Neural cell (in vitro differentiated cells): ENCODE measurements around the gene S100A1. TPM values are rescaled to one million over a fixed set of nuclear protein-coding genes. Genes with fewer than 3 reads are reported as not detected.

Experiments used
- H2AFZ ChIP-seq: fragments of 200-600, 300-800 bp; sonication (generic), shearing (Covaris generic); 2 replicates; pipeline ENCODE4 v1.6.0; 2014; ENCODE audit warnings: low read depth, mild to moderate bottlenecking, antibody characterized with exemption, low read length, moderate library complexity
- H3F3A ChIP-seq: fragments of 200-600 bp; shearing (Covaris generic); 2 replicates; pipeline ENCODE4 v1.6.1; 2016; ENCODE audit warnings: mild to moderate bottlenecking, moderate library complexity, mixed read lengths, antibody characterized with exemption, low read length; ENCODE audit not compliant: insufficient read depth, poor library complexity, severe bottlenecking
- H3K27ac ChIP-seq: fragments of 200-600, 300-800 bp; sonication (generic), shearing (Covaris generic); 2 replicates; pipeline ENCODE4 v1.5.1; 2014; ENCODE audit warnings: mild to moderate bottlenecking, low read length, moderate library complexity
- H3K27me3 ChIP-seq: fragments of 300-800, 200-600 bp; sonication (generic), shearing (Covaris generic); 2 replicates; pipeline ENCODE4 v1.6.0; 2014; ENCODE audit warnings: mild to moderate bottlenecking, low read depth, low read length, moderate library complexity; ENCODE audit not compliant: insufficient read depth
- H3K36me3 ChIP-seq: fragments of 300-800, 200-600 bp; sonication (generic), shearing (Covaris generic); 2 replicates; pipeline ENCODE4 v1.5.1; 2014; ENCODE audit warnings: mild to moderate bottlenecking, antibody characterized with exemption, low read length, moderate library complexity; ENCODE audit not compliant: insufficient read depth
- H3K4me2 ChIP-seq: fragments of 300-800, 200-600 bp; sonication (generic), shearing (Covaris generic); 2 replicates; pipeline ENCODE4 v1.6.0; 2014; ENCODE audit warnings: mild to moderate bottlenecking, low read length
- H3K4me3 ChIP-seq: fragments of 300-800, 200-600 bp; sonication (generic), shearing (Covaris generic); 2 replicates; pipeline ENCODE4 v1.5.1; 2014; ENCODE audit warnings: mild to moderate bottlenecking, low read length, moderate library complexity
- H3K79me2 ChIP-seq: fragments of 200-600 bp; shearing (Covaris generic); replicated peaks from 2 replicates; pipeline ENCODE4 v1.6.0; 2014; ENCODE audit warnings: mild to moderate bottlenecking, low read length, moderate library complexity; ENCODE audit not compliant: insufficient read depth
- H3K9ac ChIP-seq: fragments of 300-800, 200-600 bp; sonication (generic), shearing (Covaris generic); 2 replicates; pipeline ENCODE4 v1.6.1; 2016; ENCODE audit warnings: mild to moderate bottlenecking, low read length, mixed read lengths
- H3K9me2 ChIP-seq: fragments of 200-600 bp; shearing (Covaris generic); 2 replicates; pipeline ENCODE4 v1.6.1; 2016; ENCODE audit warnings: mild to moderate bottlenecking, low read length, mixed read lengths; ENCODE audit not compliant: insufficient read depth
- H3K9me3 ChIP-seq: fragments of 200-600, 300-800 bp; sonication (generic), shearing (Covaris generic); 2 replicates; pipeline ENCODE4 v1.6.1; 2016; ENCODE audit warnings: mild to moderate bottlenecking, mixed run types, low read length, moderate library complexity, mixed read lengths
- H4K20me1 ChIP-seq: fragments of 200-600 bp; shearing (Covaris generic); 2 replicates; pipeline ENCODE4 v1.6.1; 2016; ENCODE audit warnings: mild to moderate bottlenecking, mixed run types; ENCODE audit not compliant: insufficient read depth
- CTCF ChIP-seq: fragments of 450-650 bp; IDR thresholded peaks from 2 replicates; pipeline ENCODE4 v1.5.1; 2014; ENCODE audit warnings: antibody characterized with exemption, mild to moderate bottlenecking, moderate library complexity; ENCODE audit not compliant: poor library complexity, severe bottlenecking
- EP300 ChIP-seq: fragments of 450-650 bp; conservative IDR thresholded peaks from 2 replicates; pipeline ENCODE4 v1.6.1; 2014; ENCODE audit warnings: antibody characterized with exemption, mild to moderate bottlenecking, moderate library complexity; ENCODE audit not compliant: poor library complexity, severe bottlenecking
- EZH2 ChIP-seq: fragments of 200-600, 300-800 bp; shearing (Covaris generic), sonication (generic); IDR thresholded peaks from 2 replicates; pipeline ENCODE4 v1.6.1; 2014; ENCODE audit warnings: antibody characterized with exemption, low read length, borderline replicate concordance, mild to moderate bottlenecking; ENCODE audit not compliant: insufficient read depth, poor library complexity, severe bottlenecking
- MXI1 ChIP-seq: fragments of 450-650 bp; conservative IDR thresholded peaks from 2 replicates; pipeline ENCODE4 v1.6.1; 2014; ENCODE audit warnings: antibody characterized with exemption, mild to moderate bottlenecking; ENCODE audit not compliant: poor library complexity, severe bottlenecking
- POLR2AphosphoS5 ChIP-seq: IDR thresholded peaks from 2 replicates; pipeline ENCODE4 v1.6.1; 2012
- RAD21 ChIP-seq: fragments of 450-650 bp; conservative IDR thresholded peaks from 2 replicates; pipeline ENCODE4 v1.6.1; 2014; ENCODE audit warnings: antibody characterized with exemption, mild to moderate bottlenecking, moderate library complexity
- REST ChIP-seq: IDR thresholded peaks from 2 replicates; pipeline ENCODE4 v1.6.1; 2012; ENCODE audit warnings: borderline replicate concordance
- SMC3 ChIP-seq: fragments of 450-650 bp; conservative IDR thresholded peaks from 2 replicates; pipeline ENCODE4 v1.6.1; 2014; ENCODE audit warnings: antibody characterized with exemption, mild to moderate bottlenecking, moderate library complexity; ENCODE audit not compliant: poor library complexity
- TAF1 ChIP-seq: IDR thresholded peaks from 2 replicates; pipeline ENCODE4 v1.6.1; 2012; ENCODE audit warnings: low read depth
- polyA plus RNA-seq: library from polyadenylated mRNA; depleted of rRNA; stranded (reverse); fragments of >200 nt; gene quantifications from 2 replicates; pipeline ENCODE4 v1.2.3, GENCODE V29; 2014

The S100A1 gene
- polyA plus RNA-seq, 1 donor from 2014 or later: not detected

- Histone ChIP-seq H3K4me3 (no peak overlapping the region), H3K9ac (no peak overlapping the region), H3K27me3 (no peaks in the 10 kb centered on the region)
Measured at GRCh38 chr1:153649863-153650235, 21.6 kb downstream of the S100A1 start.

GRCh38 chr1:153651771-153652170 is 23.5 kb downstream of the S100A1 start:
- Histone ChIP-seq H3K79me2 (no peaks in the 10 kb centered on the region), H2AFZ (no peak overlapping the region), H3K36me3 (no peaks in the 10 kb centered on the region), H3K27me3 (no peaks in the 10 kb centered on the region), H3K9ac (no peak overlapping the region), H3K9me3 (no peaks in the 10 kb centered on the region), H3K4me3 (no peak overlapping the region), H3F3A (no peaks in the 10 kb centered on the region), H4K20me1 (no peaks in the 10 kb centered on the region), H3K9me2 (no peaks in the 10 kb centered on the region), H3K27ac (no peak overlapping the region), H3K4me2 (no peak overlapping the region)
- TF ChIP-seq RAD21: no peak
- no peak for TF ChIP-seq TAF1
- no peak for TF ChIP-seq MXI1
- TF ChIP-seq SMC3: no peak
- TF ChIP-seq CTCF: no peak
- no peak for TF ChIP-seq REST
- no peak for TF ChIP-seq EP300
- TF ChIP-seq POLR2AphosphoS5: no peak
- no peak for TF ChIP-seq EZH2

More at GRCh38 chr1:153649863-153650235, 21.6 kb downstream of the S100A1 start:
- no peaks in the 10 kb centered on the region for H3K9me2 ChIP-seq
- H2AFZ ChIP-seq: no peak overlapping the region
- no peak overlapping the region for H3K4me2 ChIP-seq
- TF ChIP-seq EP300 (no peak), EZH2 (no peak), TAF1 (no peak), MXI1 (no peak), REST (no peak)
- H3K27ac ChIP-seq: no peak overlapping the region
- H3K36me3 ChIP-seq: no peaks in the 10 kb centered on the region
- H3F3A ChIP-seq: no peaks in the 10 kb centered on the region
- no peaks in the 10 kb centered on the region for H3K9me3 ChIP-seq
- H3K79me2 ChIP-seq: no peaks in the 10 kb centered on the region
- H4K20me1 ChIP-seq: no peaks in the 10 kb centered on the region
